Fibroblast of skin of left biceps (primary cell): ENCODE results near the gene RCBTB2.

Source experiments
- DNase-seq, 2 experiments: peaks; one replicate each; pipeline ENCODE4 v3.0.0-alpha.2; 2013; ENCODE audit warnings: low read depth in 2 of 2

Gene RCBTB2

DNA sequence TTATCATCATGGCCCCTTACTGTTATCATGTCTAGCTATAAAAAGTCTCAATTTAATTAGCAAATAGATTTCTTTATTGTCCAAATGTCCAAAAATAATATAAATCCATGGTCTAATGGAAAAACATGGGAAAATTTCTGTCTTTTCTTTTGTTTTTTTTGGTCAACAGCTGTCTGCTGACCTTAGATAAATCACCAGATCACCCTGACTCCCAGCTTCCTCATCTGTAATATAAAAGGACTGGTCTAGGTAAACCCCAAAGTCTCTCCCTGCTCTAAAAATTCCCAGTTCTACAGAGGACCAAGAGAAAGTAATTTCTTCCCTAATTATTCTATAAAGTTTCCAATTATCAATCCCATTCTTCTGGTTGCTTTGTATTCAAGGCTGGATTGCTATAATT lies 30.7 kb upstream of the RCBTB2 start:
- no peak for DNase-seq

GRCh38 chr13:48562296-48563066 lies 29.6 kb upstream of the RCBTB2 start:
- DNase-seq: no peak

DNA sequence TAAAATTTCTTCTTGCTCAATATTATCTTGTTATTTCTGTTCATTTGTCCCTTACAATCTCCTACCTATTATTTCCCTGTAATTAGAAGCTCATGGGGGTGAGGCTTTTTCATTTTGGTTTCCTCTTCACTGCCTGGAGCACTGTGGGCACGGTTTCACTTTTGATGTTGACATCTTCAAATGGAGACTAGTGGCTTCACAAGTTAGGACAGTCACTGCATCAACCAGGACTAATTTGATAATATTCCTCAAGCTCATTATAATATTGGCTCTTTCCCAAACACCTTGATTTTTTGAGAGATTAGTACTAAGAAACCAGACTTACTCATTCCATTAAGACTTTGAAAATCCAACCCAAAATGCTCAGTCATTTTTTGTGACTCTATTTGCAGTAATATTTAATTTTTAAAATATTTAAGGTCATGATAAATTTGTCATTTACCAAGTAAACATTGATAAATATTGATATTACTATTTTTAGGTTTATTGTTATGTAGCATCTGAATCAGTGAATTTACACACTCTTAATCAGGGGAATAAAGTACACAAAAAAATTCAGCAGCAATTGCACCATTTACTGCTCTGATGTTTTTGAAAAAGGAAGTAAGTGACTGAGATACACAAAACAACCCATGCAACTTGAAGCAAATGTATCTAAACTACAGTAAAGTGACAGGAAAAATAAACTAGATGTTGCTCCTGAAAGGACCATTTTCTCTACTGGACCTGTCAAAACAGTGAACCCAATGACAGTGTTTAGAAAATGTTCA lies 28.8 kb upstream of the RCBTB2 start:
- no peak for DNase-seq

- no peak for DNase-seq
These were observed 27.9 kb upstream of the RCBTB2 start for GRCh38 chr13:48560657-48561337.

- no peak for DNase-seq
These were observed 26.9 kb upstream of the RCBTB2 start for GRCh38 chr13:48559638-48560320.

GRCh38 chr13:48556817-48557216 lies 23.9 kb upstream of the RCBTB2 start:
- DNase-seq: no peak

GRCh38 chr13:48555441-48555840 lies 22.6 kb upstream of the RCBTB2 start:
- DNase-seq: no peak

GRCh38 chr13:48551329-48551728 lies 18.4 kb upstream of the RCBTB2 start:
- DNase-seq: no peak

- DNase-seq: no peak
These were observed 16.8 kb upstream of the RCBTB2 start for GRCh38 chr13:48549658-48550057.

DNA sequence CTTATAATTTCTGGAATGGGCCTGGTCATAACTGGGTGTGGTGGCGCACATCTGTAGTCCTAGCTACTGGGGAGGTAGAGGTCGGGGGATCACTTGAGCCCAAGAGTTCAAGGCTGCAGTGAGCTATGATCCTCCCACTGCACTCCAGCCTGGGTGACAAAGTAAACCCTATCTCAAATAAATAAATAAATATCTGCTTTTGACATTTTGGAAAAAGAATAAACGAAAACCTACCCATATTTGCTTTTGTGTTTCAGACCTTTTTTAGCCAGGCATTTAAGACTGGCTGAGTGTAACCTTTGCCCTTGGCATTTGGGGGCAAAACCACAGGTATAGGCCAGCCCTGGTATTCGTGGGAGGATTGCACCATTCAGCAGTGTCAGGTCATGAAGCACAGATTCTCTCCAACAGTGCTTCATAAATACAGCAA lies 14.8 kb upstream of the RCBTB2 start:
- no peak for DNase-seq

DNA sequence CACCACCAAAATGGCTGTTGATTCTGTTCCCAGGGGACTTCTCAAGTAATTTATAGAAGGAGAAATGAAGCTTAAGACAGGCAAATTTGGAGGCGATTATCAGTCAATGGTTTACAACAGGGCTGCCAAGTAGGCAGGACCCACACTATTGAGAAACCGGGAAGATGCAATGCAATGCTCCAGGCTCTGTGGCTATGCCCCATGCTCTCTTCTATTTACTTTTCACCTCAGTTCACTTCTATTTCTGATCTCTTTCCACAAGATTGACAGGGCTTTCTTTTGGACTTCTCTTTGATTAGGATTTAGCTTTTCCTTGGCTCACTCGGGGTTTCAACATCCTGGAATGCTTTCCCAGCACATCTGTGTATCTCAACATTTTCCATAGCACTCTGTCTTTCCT lies 12.7 kb upstream of the RCBTB2 start:
- DNase-seq: no peak

DNA sequence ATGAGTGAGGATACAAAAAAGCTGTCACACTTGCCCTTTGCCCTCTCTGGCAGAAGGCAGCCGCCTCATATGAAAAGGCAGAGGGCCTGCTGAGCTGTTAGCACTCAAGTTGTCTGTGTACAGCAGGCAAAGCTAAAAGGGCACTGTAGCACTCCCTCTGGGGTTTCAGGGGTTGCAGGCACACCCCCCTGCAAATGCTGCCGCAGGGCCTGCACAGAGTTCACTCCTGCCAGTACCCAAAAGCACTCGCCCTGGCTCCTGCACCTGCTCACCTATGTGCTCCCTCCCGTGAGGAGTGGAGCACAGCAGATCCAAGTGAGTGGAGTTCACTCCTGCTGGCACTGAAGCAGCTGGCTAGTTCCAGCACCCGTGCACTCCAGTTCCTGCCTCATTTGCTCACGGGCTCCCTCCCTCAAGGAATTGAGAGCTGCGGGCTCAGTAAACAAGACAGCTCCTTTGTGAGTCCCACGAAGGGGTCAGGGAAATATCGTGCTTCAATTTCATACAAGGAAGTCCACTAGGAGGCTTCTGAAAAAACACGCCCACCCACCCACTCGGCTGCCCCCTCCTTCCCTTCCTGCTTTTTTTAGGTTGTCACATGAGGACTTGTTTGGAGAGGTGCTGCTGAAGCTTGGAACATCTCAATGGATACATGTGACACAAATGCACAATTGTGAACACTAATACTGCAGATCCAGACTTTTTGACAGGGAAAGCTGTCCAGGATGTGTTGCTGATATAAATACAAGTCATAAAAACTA lies 9.9 kb upstream of the RCBTB2 start:
- DNase-seq: no peak

GRCh38 chr13:48542138-48542537 lies 9.3 kb upstream of the RCBTB2 start:
- no peak for DNase-seq

- DNase-seq: no peak
These were observed 6.7 kb upstream of the RCBTB2 start for GRCh38 chr13:48539550-48539949.

- DNase-seq: no peak
These were observed 3.9 kb upstream of the RCBTB2 start for GRCh38 chr13:48536621-48537250.

- DNase-seq: no peak
These were observed 2.9 kb upstream of the RCBTB2 start for GRCh38 chr13:48535766-48536165.

DNA sequence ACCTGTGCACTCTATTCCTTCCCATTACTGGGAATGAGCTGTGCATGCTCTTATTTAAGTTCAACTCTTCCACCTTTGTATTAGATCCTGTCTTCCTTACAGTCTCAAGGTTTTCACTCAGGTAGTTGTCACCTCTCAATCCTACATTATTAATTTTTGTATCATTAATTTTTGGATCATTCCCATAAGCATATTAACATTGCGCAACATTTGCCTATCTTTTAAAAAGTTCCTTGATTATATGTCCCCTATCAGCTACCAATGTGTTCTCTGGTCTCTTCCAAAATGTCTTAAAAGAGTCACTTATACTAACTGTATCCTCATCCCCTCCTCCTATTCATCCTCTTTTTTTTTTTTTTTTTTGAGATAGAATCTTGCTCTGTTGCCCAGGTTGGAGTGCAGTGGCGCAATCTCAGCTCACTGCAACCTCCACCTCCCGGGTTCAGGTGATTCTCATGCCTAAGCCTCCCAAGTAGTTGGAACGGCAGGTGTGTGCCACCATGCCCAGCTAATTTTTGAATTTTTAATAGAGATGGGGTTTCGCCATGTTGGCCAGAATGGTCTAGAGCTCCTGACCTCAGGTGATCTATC lies 2.1 kb upstream of the RCBTB2 start:
- DNase-seq: no peak

- no peak for DNase-seq
These were observed 1.2 kb upstream of the RCBTB2 start for GRCh38 chr13:48533961-48534600.

DNA sequence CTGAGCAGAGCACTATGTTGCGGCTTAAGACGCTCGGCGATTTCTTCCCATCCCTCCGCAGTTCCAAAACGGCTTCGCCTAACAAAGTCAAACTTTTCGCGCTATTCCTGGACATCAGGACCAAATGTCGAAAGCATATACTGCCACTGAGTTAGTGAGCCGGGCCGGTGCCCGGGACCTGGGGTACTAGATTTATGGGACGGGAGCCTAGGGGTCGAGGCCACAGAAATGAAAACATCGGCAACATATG lies 699 bp downstream of the RCBTB2 start:
- peak; percentile 6 to 17 for DNase-seq
